ENCODE measurements around the gene CLSTN3.

Gene CLSTN3

GRCh38 chr12:7125632-7126227 lies 4.4 kb upstream of the CLSTN3 start:
- no peak for DNase-seq (ENCODE audit: low read depth)
- H3K4me3 ChIP-seq (ENCODE audit: low read length) = no peak overlapping the region
- TF ChIP-seq, protein P1, sequence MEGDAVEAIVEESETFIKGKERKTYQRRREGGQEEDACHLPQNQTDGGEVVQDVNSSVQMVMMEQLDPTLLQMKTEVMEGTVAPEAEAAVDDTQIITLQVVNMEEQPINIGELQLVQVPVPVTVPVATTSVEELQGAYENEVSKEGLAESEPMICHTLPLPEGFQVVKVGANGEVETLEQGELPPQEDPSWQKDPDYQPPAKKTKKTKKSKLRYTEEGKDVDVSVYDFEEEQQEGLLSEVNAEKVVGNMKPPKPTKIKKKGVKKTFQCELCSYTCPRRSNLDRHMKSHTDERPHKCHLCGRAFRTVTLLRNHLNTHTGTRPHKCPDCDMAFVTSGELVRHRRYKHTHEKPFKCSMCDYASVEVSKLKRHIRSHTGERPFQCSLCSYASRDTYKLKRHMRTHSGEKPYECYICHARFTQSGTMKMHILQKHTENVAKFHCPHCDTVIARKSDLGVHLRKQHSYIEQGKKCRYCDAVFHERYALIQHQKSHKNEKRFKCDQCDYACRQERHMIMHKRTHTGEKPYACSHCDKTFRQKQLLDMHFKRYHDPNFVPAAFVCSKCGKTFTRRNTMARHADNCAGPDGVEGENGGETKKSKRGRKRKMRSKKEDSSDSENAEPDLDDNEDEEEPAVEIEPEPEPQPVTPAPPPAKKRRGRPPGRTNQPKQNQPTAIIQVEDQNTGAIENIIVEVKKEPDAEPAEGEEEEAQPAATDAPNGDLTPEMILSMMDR (conservative IDR thresholded peaks at IDR 0.05; ENCODE audit: low read length) = no peak

DNA sequence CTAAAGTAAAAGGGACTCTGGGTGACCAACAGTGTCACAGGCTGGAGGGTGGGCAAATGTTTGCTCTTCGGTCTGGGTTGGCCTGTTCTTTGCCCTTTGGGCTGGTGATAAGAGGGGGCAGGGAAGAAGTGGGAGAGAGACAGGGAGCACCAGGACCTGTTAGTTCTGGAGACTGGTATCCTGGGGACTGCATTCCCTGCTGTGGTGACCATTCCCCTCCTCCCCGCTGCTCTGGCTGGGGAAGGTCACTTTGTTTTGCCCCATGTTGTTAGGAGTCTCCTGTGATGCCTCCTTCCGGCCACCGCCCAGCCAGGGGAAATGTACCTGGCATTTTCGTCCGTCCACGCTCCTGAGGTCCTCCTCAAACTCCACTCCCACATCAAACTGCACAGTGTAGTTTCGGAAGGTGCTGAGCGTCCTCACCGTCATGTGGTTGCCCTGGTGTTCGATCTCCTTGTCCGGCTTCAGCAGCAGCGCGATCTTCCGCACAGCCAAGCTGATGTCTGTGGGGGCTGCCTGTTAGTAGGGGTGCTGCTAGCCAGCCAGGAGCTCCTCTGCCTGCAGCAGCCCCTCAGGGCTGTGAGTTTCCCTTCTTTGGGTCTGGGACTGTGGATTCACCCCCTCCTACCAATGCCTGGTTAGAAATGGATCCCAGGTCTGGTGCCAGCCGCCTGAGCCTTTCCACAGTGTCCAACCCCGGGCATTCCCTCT lies 2.1 kb upstream of the CLSTN3 start:
- TF ChIP-seq, protein P1 (conservative IDR thresholded peaks at IDR 0.05; ENCODE audit: low read length) = no peak
- H3K4me3 ChIP-seq (ENCODE audit: low read length) = no peak overlapping the region

DNA sequence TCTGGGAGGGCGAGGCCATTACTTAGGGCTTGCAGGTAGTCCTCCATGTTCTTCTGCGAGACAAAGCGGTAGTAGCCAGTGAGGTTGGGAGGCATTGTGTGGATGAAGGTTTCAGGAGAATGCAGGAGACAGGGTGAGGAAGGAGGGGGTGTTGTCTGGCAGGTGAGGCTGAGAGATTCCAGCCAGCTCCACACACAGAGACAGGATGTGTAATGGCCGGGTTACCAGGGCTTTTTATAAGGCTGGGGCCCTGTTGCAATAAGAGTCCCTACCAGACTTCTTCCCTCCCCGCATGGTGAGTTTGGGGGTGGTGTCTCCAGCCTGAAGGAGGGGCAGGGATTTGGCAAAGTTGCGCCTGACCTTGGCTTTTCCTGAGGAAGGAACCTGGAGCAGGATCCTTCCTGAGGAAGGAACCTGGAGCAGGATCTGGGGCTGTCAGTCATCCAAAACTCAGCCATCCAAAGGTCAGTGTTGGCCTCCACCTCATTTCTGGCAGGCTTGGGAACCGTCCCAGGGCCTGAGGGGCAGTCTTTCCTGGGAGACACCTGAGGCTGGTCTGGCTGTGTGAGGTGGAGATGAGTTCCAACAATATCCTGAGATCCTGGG lies 1.4 kb upstream of the CLSTN3 start, which contains the start of gene RBP5:
Gene RBP5 (minus strand): TSS at position 209 of the 606 bp plus-strand sequence. CDS start 114 bp downstream, at position 95.
- TF ChIP-seq, protein P1 (conservative IDR thresholded peaks at IDR 0.05; ENCODE audit: low read length) = no peak
- DNase-seq (ENCODE audit: low read depth) = no peak
- H3K4me3 ChIP-seq (ENCODE audit: low read length) = peak within 1 kb of the TSS; percentile 59

More for the DNA sequence above, 2.1 kb upstream of the CLSTN3 start:
- DNase-seq (ENCODE audit: low read depth) = no peak

- TF ChIP-seq, protein P1 (conservative IDR thresholded peaks at IDR 0.05; ENCODE audit: low read length) = no peak
- DNase-seq (ENCODE audit: low read depth) = no peak
- H3K4me3 ChIP-seq (ENCODE audit: low read length) = peak overlapping the region; percentile 59
Observed at GRCh38 chr12:7129287-7129871, 792 bp upstream of the CLSTN3 start.

- peak; percentile 31 for DNase-seq (ENCODE audit: low read depth)
- peak overlapping the region; percentile 59 for H3K4me3 ChIP-seq (ENCODE audit: low read length)
- TF ChIP-seq, protein P1 (conservative IDR thresholded peaks at IDR 0.05; ENCODE audit: low read length) = no peak
Observed at GRCh38 chr12:7130701-7131501, 730 bp downstream of the CLSTN3 start.

GRCh38 chr12:7131502-7131866 lies 1.3 kb downstream of the CLSTN3 start:
- no peak overlapping the region for H3K4me3 ChIP-seq (ENCODE audit: low read length)
- no peak for DNase-seq (ENCODE audit: low read depth)
- TF ChIP-seq, protein P1 (conservative IDR thresholded peaks at IDR 0.05; ENCODE audit: low read length) = no peak

All from AG10803 (cell line).